ENCODE data around the gene COPB2. TPM values are rescaled to one million over a fixed set of nuclear protein-coding genes. Genes with fewer than 3 reads are reported as not detected.

COPB2 gene
- total and polyA plus RNA-seq, 2 of the 8 experiments (the other 6 are each of a cell fraction or from before 2014, with no cell fraction given) = 40.3 to 119 TPM

DNA sequence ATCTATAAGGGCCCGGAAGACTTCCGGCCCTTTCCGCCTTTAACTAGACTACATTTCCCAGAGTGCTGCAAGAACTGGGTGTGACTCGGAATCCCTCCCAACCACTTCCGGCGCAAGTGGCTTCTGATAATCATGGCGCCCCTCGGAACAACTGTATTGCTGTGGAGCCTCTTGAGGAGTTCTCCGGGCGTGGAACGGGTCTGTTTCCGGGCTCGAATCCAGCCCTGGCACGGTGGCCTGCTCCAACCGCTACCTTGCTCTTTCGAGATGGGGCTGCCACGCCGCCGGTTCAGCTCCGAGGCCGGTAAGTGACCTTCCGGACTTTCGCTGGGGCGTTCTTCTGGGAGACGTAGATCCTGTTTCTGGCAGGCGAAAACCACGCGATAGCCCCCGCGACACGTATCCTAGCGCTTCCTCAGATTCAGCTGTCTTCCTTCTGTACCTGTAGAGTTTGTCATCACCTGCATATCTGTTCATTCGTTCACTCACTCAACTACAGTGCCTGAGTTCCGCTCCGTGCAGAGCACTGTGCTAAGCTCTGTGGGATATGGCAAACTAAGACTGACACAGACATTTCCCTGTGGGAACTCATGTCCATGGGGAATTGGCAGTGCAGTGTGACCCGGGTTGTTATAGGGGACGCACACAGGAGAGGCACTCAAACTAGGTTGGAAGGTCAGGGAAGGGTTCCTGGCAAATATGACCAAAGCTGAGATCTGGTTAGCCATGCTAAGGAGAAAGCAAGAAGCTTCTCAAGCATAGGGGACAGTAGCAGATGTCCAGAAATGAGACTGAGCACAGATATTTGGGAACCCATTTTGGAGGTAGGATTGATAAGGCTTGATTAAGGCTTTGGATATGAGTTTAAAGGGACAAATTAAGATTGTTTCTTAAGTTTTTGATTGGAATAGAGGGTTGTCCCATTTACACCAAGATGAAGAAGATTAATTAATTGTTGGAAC, 45.3 kb downstream of the COPB2 start, which contains the start of gene MRPS22 (continued):
- TF ChIP-seq, protein P1, sequence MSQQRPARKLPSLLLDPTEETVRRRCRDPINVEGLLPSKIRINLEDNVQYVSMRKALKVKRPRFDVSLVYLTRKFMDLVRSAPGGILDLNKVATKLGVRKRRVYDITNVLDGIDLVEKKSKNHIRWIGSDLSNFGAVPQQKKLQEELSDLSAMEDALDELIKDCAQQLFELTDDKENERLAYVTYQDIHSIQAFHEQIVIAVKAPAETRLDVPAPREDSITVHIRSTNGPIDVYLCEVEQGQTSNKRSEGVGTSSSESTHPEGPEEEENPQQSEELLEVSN (IDR thresholded peaks at IDR 0.05) = no peak
- 0 out of 2 replicates have a peak, but pooled peaks have one; percentile 24 for TF ChIP-seq SP1 (IDR thresholded peaks at IDR 0.05; ENCODE audit: low read depth, low read length)
- TF ChIP-seq, protein P2, sequence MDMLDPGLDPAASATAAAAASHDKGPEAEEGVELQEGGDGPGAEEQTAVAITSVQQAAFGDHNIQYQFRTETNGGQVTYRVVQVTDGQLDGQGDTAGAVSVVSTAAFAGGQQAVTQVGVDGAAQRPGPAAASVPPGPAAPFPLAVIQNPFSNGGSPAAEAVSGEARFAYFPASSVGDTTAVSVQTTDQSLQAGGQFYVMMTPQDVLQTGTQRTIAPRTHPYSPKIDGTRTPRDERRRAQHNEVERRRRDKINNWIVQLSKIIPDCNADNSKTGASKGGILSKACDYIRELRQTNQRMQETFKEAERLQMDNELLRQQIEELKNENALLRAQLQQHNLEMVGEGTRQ (IDR thresholded peaks at IDR 0.05; ENCODE audit: low read length) = no peak
- TF ChIP-seq SIX5 (IDR thresholded peaks at IDR 0.05; ENCODE audit: low read depth, low read length) = peak; percentile 89
- TF ChIP-seq POLR2A (IDR thresholded peaks at IDR 0.05; ENCODE audit: control extremely low read depth in 1 of 2, low read depth in 2 of 2, low read length in 2 of 2) = peak in 1 of 2 experiments; percentile 73; a peak in 2 of 3 replicates
- TF ChIP-seq SAP30 (IDR thresholded peaks at IDR 0.05; ENCODE audit: insufficient read depth, insufficient replicate concordance, low read length) = peak; percentile 80
- TF ChIP-seq RBBP5 (IDR thresholded peaks at IDR 0.05; ENCODE audit: borderline replicate concordance, low read depth, low read length) = 0 out of 2 replicates have a peak, but pooled peaks have one; percentile 65
- TF ChIP-seq POLR2AphosphoS5 (IDR thresholded peaks at IDR 0.05; ENCODE audit: low read depth, low read length) = 0 out of 2 replicates have a peak, but pooled peaks have one; percentile 11
- peak in 1 of 2 experiments; percentile 82; a peak in 2 of 4 replicates for TF ChIP-seq SIN3A (conservative IDR thresholded peaks at IDR 0.05 in 1 of 2, IDR thresholded peaks at IDR 0.05 in 1 of 2; ENCODE audit: low read depth in 1 of 2, low read length in 2 of 2)
- peak; percentile 35; the same call in 1 of the 2 replicates for TF ChIP-seq CREB1 (IDR thresholded peaks at IDR 0.05)
- no peak for TF ChIP-seq POU5F1 (IDR thresholded peaks at IDR 0.05; ENCODE audit: low read depth, low read length)
- peak; percentile 71 for TF ChIP-seq TAF1 (IDR thresholded peaks at IDR 0.05; ENCODE audit: low read depth, low read length)
- no peak for TF ChIP-seq SIRT6 (IDR thresholded peaks at IDR 0.05; ENCODE audit: low read length)
- TF ChIP-seq FOSL1 (IDR thresholded peaks at IDR 0.05; ENCODE audit: insufficient read depth, low read depth, low read length) = no peak
- TF ChIP-seq TAF7 (optimal IDR thresholded peaks at IDR 0.05; ENCODE audit: borderline replicate concordance, low read depth, low read length) = peak; percentile 51
- 0 out of 2 replicates have a peak, but pooled peaks have one; percentile 30 for TF ChIP-seq MAX (IDR thresholded peaks at IDR 0.05)
- peak; percentile 51 for TF ChIP-seq BRCA1 (IDR thresholded peaks at IDR 0.05; ENCODE audit: low read depth, low read length)
- TF ChIP-seq GABPA (IDR thresholded peaks at IDR 0.05; ENCODE audit: borderline replicate concordance, insufficient read depth, low read length) = peak; percentile 97

Data from H1 (cell line).